ENCODE data around the gene ANKRD44.

DNA sequence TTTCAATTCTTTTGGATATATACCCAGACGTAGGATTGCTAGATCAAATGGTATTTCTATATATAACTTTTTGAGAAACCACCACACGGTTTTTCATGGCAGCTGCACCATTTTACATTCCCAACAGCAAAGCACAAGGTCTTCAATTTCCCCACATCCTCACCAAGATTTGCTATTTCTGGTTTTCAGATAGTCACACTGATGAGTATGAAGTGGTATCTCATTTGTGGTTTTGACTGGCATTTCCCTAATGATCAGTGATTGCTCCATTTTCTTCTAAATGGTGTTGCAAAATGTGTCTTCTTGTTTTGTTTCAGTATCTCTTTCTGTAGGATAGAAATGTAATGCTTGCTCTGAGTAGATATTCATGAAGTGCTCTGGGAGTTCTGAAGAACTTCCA, 52.0 kb downstream of the ANKRD44 start:
- TF ChIP-seq, protein P1, sequence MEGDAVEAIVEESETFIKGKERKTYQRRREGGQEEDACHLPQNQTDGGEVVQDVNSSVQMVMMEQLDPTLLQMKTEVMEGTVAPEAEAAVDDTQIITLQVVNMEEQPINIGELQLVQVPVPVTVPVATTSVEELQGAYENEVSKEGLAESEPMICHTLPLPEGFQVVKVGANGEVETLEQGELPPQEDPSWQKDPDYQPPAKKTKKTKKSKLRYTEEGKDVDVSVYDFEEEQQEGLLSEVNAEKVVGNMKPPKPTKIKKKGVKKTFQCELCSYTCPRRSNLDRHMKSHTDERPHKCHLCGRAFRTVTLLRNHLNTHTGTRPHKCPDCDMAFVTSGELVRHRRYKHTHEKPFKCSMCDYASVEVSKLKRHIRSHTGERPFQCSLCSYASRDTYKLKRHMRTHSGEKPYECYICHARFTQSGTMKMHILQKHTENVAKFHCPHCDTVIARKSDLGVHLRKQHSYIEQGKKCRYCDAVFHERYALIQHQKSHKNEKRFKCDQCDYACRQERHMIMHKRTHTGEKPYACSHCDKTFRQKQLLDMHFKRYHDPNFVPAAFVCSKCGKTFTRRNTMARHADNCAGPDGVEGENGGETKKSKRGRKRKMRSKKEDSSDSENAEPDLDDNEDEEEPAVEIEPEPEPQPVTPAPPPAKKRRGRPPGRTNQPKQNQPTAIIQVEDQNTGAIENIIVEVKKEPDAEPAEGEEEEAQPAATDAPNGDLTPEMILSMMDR (IDR thresholded peaks at IDR 0.05), result no peak
- no peak for TF ChIP-seq EZH2 (IDR thresholded peaks at IDR 0.05)
- TF ChIP-seq EZH2phosphoT487 (IDR thresholded peaks at IDR 0.05), result no peak
